PFSK-1 (cell line): ENCODE results near the gene RPS6KC1.

Experiments
- FOXP2 ChIP-seq: optimal IDR thresholded peaks from 2 replicates; pipeline ENCODE3; 2011; ENCODE audit warnings: borderline replicate concordance, control low read depth, inconsistent platforms; ENCODE audit not compliant: insufficient read depth; ENCODE audit errors: extremely low read length, extremely low read depth
- POLR2AphosphoS5 ChIP-seq: IDR thresholded peaks from 2 replicates; pipeline ENCODE4 v1.6.1; 2012; ENCODE audit warnings: low read depth, mild to moderate bottlenecking, control low read depth, low read length, moderate library complexity
- REST ChIP-seq, 2 experiments: IDR thresholded peaks; 2 replicates each; pipeline versions ENCODE4 v1.6.1 to v1.8.0; 2011 to 2012; ENCODE audit warnings: low read depth in 2 of 2, low read length in 2 of 2, control low read depth in 1 of 2, inconsistent platforms in 1 of 2, mild to moderate bottlenecking in 1 of 2, moderate library complexity in 1 of 2; ENCODE audit not compliant: insufficient read depth in 1 of 2
- SIN3A ChIP-seq: IDR thresholded peaks from 2 replicates; pipeline ENCODE4 v1.6.1; 2012; ENCODE audit warnings: mild to moderate bottlenecking, low read length, moderate library complexity, borderline replicate concordance; ENCODE audit not compliant: insufficient read depth
- TAF1 ChIP-seq: IDR thresholded peaks from 2 replicates; pipeline ENCODE4 v1.6.1; 2012; ENCODE audit warnings: low read length, control low read depth, borderline replicate concordance; ENCODE audit not compliant: insufficient read depth

Gene RPS6KC1

GRCh38 chr1:213250446-213250845 is 199.4 kb downstream of the RPS6KC1 start:
- TF ChIP-seq FOXP2 (no peak), SIN3A (no peak), TAF1 (no peak), POLR2AphosphoS5 (no peak)

GRCh38 chr1:213251972-213252371 is 200.9 kb downstream of the RPS6KC1 start:
- TF ChIP-seq FOXP2 = no peak
- TF ChIP-seq REST (IDR thresholded peaks at IDR 0.05; ENCODE audit: insufficient read depth in 1 of 2, low read depth in 2 of 2, low read length in 2 of 2) = no peak
- no peak for TF ChIP-seq SIN3A
- TF ChIP-seq TAF1 = no peak
- TF ChIP-seq POLR2AphosphoS5 = no peak

- TF ChIP-seq REST (IDR thresholded peaks at IDR 0.05; ENCODE audit: insufficient read depth in 1 of 2, low read depth in 2 of 2, low read length in 2 of 2) (no peak), FOXP2 (no peak)
Observed at GRCh38 chr1:213256438-213257087, 205.5 kb downstream of the RPS6KC1 start.

- TF ChIP-seq TAF1 (no peak), SIN3A (no peak)
Observed at GRCh38 chr1:213260311-213261075, 209.5 kb downstream of the RPS6KC1 start.

- TF ChIP-seq POLR2AphosphoS5 = no peak
- no peak for TF ChIP-seq TAF1
- no peak for TF ChIP-seq SIN3A
Observed at GRCh38 chr1:213264531-213264930, 213.5 kb downstream of the RPS6KC1 start.

- TF ChIP-seq POLR2AphosphoS5 = no peak
- TF ChIP-seq SIN3A = no peak
- TF ChIP-seq FOXP2 = no peak
- TF ChIP-seq TAF1 = no peak
- no peak for TF ChIP-seq REST (IDR thresholded peaks at IDR 0.05; ENCODE audit: insufficient read depth in 1 of 2, low read depth in 2 of 2, low read length in 2 of 2)
Observed at GRCh38 chr1:213266983-213267772, 216.1 kb downstream of the RPS6KC1 start.
